Endothelial cell of umbilical vein (primary cell): Measurements from ENCODE around the gene KRTAP10-8. TPM values are rescaled to one million over a fixed set of nuclear protein-coding genes. Genes with fewer than 3 reads are reported as not detected.

Source experiments
- BruUV-seq: library from RNA; stranded (reverse); fragments of 400-500 nt; replicated peaks from 2 replicates; lab custom pipeline; 2021; lab: Mats Ljungman, UMichigan
- CTCF ChIA-PET: fragments of 300-600, 350-600 bp; sonication (Branson Sonifier 250); formaldehyde crosslinking; loops from one replicate; lab custom pipeline; 2021; ENCODE audit warnings: antibody characterized with exemption, inconsistent platforms; lab: Charles Lee
- POLR2A ChIA-PET: fragments of 300-600, 350-600 bp; sonication (Branson Sonifier 250); formaldehyde crosslinking; loops from one replicate; lab custom pipeline; 2021; ENCODE audit warnings: antibody characterized with exemption, inconsistent platforms; lab: Charles Lee
- DNase-seq: peaks from one replicate; pipeline ENCODE4 v3.0.0-alpha.2; 2011; ENCODE audit warnings: low read depth, low spot score
- FAIRE-seq: peaks from 2 replicates; lab custom pipeline; 2011; peaks lifted over from hg19 to GRCh38; lab: Jason Lieb, UNC
- H2AFZ ChIP-seq: 2 replicates; pipeline ENCODE4 v1.6.0; 2012; ENCODE audit warnings: low read depth, low read length, control low read depth, inconsistent platforms
- H3K27ac ChIP-seq: 2 replicates; pipeline ENCODE4 v1.5.1; 2011; ENCODE audit warnings: low read depth, mild to moderate bottlenecking, control low read depth, low read length, moderate library complexity; ENCODE audit not compliant: insufficient read depth
- H3K27me3 ChIP-seq, 2 experiments: 2 replicates each; pipeline versions ENCODE4 v1.6.0 to v1.6.1; 2011; ENCODE audit warnings: low read length in 2 of 2, mixed read lengths in 1 of 2; ENCODE audit not compliant: control insufficient read depth in 2 of 2, insufficient read depth in 2 of 2
- H3K36me3 ChIP-seq, 2 experiments: 2 replicates in 1 of 2; 3 replicates in 1 of 2; pipeline ENCODE4 v1.5.1; 2011; ENCODE audit warnings: low read length in 2 of 2, mild to moderate bottlenecking in 1 of 2, moderate library complexity in 1 of 2; ENCODE audit not compliant: control insufficient read depth in 2 of 2, insufficient read depth in 2 of 2; ENCODE audit errors: extremely low read depth in 1 of 2
- H3K4me1 ChIP-seq: 3 replicates; pipeline ENCODE4 v1.5.1; 2011; ENCODE audit warnings: mild to moderate bottlenecking, low read length; ENCODE audit not compliant: control insufficient read depth, insufficient read depth; ENCODE audit errors: extremely low read depth
- H3K4me2 ChIP-seq: 2 replicates; pipeline ENCODE4 v1.6.1; 2011; ENCODE audit warnings: low read length, control low read depth, mixed read lengths; ENCODE audit not compliant: insufficient read depth
- H3K4me3 ChIP-seq, 3 experiments: fragments of 200-600 bp in 1 of 3; sonication (generic), shearing (Covaris generic) in 1 of 3; replicated peaks in 1 of 3; 2 replicates each; pipeline ENCODE4 v1.5.1; 2011 to 2016; ENCODE audit warnings: control low read depth in 3 of 3, low read length in 3 of 3, mild to moderate bottlenecking in 2 of 3, inconsistent platforms in 1 of 3, low read depth in 1 of 3, moderate library complexity in 1 of 3; ENCODE audit not compliant: insufficient read depth in 1 of 3
- H3K79me2 ChIP-seq: 2 replicates; pipeline ENCODE4 v1.6.0; 2012; ENCODE audit warnings: low read length, inconsistent platforms; ENCODE audit not compliant: control insufficient read depth, insufficient read depth
- H3K9ac ChIP-seq: replicated peaks from 2 replicates; pipeline ENCODE3; 2011; ENCODE audit warnings: low read length, control low read depth; ENCODE audit not compliant: insufficient read depth; ENCODE audit errors: extremely low read depth
- H3K9me1 ChIP-seq: replicated peaks from 3 replicates; pipeline ENCODE4 v1.6.0; 2011; ENCODE audit warnings: mild to moderate bottlenecking, low read length; ENCODE audit not compliant: control insufficient read depth, insufficient read depth; ENCODE audit errors: extremely low read depth
- H3K9me3 ChIP-seq: replicated peaks from 2 replicates; pipeline ENCODE4 v1.5.1; 2012; ENCODE audit warnings: low read length, inconsistent platforms; ENCODE audit not compliant: control insufficient read depth, insufficient read depth
- H4K20me1 ChIP-seq: replicated peaks from 2 replicates; pipeline ENCODE3; 2011; ENCODE audit warnings: mild to moderate bottlenecking, low read length; ENCODE audit not compliant: control insufficient read depth, insufficient read depth; ENCODE audit errors: extremely low read depth
- CTCF ChIP-seq, 2 donors: IDR thresholded peaks; 1 replicate in 1 of 2; 2 replicates in 1 of 2; pipeline ENCODE4 v1.5.1; 2011; ENCODE audit warnings: low read length in 2 of 2, mild to moderate bottlenecking in 2 of 2, moderate library complexity in 2 of 2, control low read depth in 1 of 2, inconsistent platforms in 1 of 2, low read depth in 1 of 2; ENCODE audit not compliant: insufficient read depth in 1 of 2; ENCODE audit errors: extremely low read depth in 1 of 2
- EZH2 ChIP-seq: IDR thresholded peaks from 2 replicates; pipeline ENCODE4 v1.6.1; 2012; ENCODE audit warnings: borderline replicate concordance, low read depth, mild to moderate bottlenecking, moderate library complexity, low read length, inconsistent platforms; ENCODE audit not compliant: severe bottlenecking
- FOS ChIP-seq: IDR thresholded peaks from 2 replicates; pipeline ENCODE4 v1.6.1; 2011; ENCODE audit warnings: mild to moderate bottlenecking, low read length, moderate library complexity, borderline replicate concordance; ENCODE audit not compliant: insufficient read depth
- GATA2 ChIP-seq: IDR thresholded peaks from 2 replicates; pipeline ENCODE4 v1.7.0; 2011; ENCODE audit warnings: low read depth, mild to moderate bottlenecking, moderate library complexity, mixed read lengths, low read length; ENCODE audit not compliant: insufficient read length, insufficient read depth
- JUN ChIP-seq: IDR thresholded peaks from 2 replicates; pipeline ENCODE4 v1.6.1; 2011; ENCODE audit warnings: borderline replicate concordance, low read depth; ENCODE audit not compliant: insufficient read length, insufficient read depth
- MAX ChIP-seq: IDR thresholded peaks from 2 replicates; pipeline ENCODE4 v1.6.1; 2011; ENCODE audit not compliant: insufficient read depth, insufficient read length
- MYC ChIP-seq: IDR thresholded peaks from one replicate; pipeline ENCODE4 v1.6.1; 2011; ENCODE audit warnings: mild to moderate bottlenecking, low read depth, low read length
- POLR2A ChIP-seq: IDR thresholded peaks from 2 replicates; pipeline ENCODE4 v1.6.1; 2012; ENCODE audit warnings: low read depth, mild to moderate bottlenecking, control low read depth, low read length
- POLR2AphosphoS5 ChIP-seq: IDR thresholded peaks from 2 replicates; pipeline ENCODE4 v1.6.1; 2012; ENCODE audit warnings: low read depth, mild to moderate bottlenecking, control low read depth, low read length, moderate library complexity; ENCODE audit not compliant: insufficient read depth
- dilution Hi-C: fragments of 300-500 bp; cut with MboI; formaldehyde crosslinking; loops from one replicate; pipeline ENCODE4 v1.15.0; 2019; ENCODE audit warnings: low sequenced_read_pairs; ENCODE audit not compliant: extremely low pct_ligation_motif_present
- intact Hi-C: fragments of 100-400 bp; cut with micrococcal nuclease; formaldehyde crosslinking; loops from one replicate; pipeline ENCODE4 v1.10.0; 2022
- polyA plus RNA-seq, 4 experiments: library from polyadenylated mRNA; depleted of rRNA in 3 of 4; stranded (reverse) in 3 of 4; unstranded in 1 of 4; fragments of >200 nt; gene quantifications; 2 replicates each; pipeline versions ENCODE4 v1.2.1 to v1.2.3, GENCODE V29; 2011 to 2012; ENCODE audit warnings: missing spikeins in 1 of 4
- total RNA-seq: library from RNA; stranded (reverse); gene quantifications from 2 replicates; pipeline ENCODE4 v1.2.3, GENCODE V29; 2021

The KRTAP10-8 gene
- total and polyA plus RNA-seq, 2 donors (not counting 3 experiments of a cell fraction or from before 2014, with no cell fraction given) = not detected

GRCh38 chr21:44630440-44630839, 18.6 kb downstream of the KRTAP10-8 start:
- no peak for FAIRE-seq
- Histone ChIP-seq H2AFZ (no peak overlapping the region), H3K4me3 (no peak overlapping the region), H3K9me3 (no peaks in the 10 kb centered on the region), H3K4me1 (no peaks in the 10 kb centered on the region), H3K4me2 (no peak overlapping the region), H3K79me2 (no peaks in the 10 kb centered on the region), H3K9ac (no peak overlapping the region), H3K27me3 (no peaks in the 10 kb centered on the region), H3K36me3 (no peaks in the 10 kb centered on the region), H4K20me1 (no peaks in the 10 kb centered on the region), H3K27ac (no peak overlapping the region), H3K9me1 (no peaks in the 10 kb centered on the region)
- intact Hi-C loops (no loop called here), dilution Hi-C loops (no loop called here)
- ChIA-PET CTCF (no interaction called here), POLR2A (no interaction called here)
- TF ChIP-seq EZH2 (no peak), CTCF (IDR thresholded peaks at IDR 0.05; ENCODE audit: extremely low read depth in 1 of 2, insufficient read depth in 1 of 2, low read depth in 1 of 2, low read length in 2 of 2) (no peak), FOS (no peak), MAX (no peak)
- BruUV-seq = no TSS peak
- DNase-seq = no peak

GRCh38 chr21:44632067-44632466, 20.2 kb downstream of the KRTAP10-8 start:
- DNase-seq (no peak), FAIRE-seq (no peak)
- ChIA-PET POLR2A (no interaction called here), CTCF (no interaction called here)
- no peak overlapping the region for H3K27ac ChIP-seq
- no peak overlapping the region for H3K9ac ChIP-seq
- H3K9me1 ChIP-seq = no peaks in the 10 kb centered on the region
- H4K20me1 ChIP-seq = no peaks in the 10 kb centered on the region
- no peaks in the 10 kb centered on the region for H3K79me2 ChIP-seq
- intact Hi-C loops = no loop called here
- no peak overlapping the region for H3K4me2 ChIP-seq
- dilution Hi-C loops = no loop called here
- no peaks in the 10 kb centered on the region for H3K4me1 ChIP-seq
- H3K36me3 ChIP-seq = no peaks in the 10 kb centered on the region
- no peak overlapping the region for H3K4me3 ChIP-seq
- no peak overlapping the region for H2AFZ ChIP-seq
- TF ChIP-seq CTCF (IDR thresholded peaks at IDR 0.05; ENCODE audit: extremely low read depth in 1 of 2, insufficient read depth in 1 of 2, low read depth in 1 of 2, low read length in 2 of 2) (no peak), GATA2 (no peak), POLR2AphosphoS5 (no peak), JUN (no peak), EZH2 (no peak), MAX (no peak), FOS (no peak), MYC (no peak), POLR2A (no peak)
- no TSS peak for BruUV-seq
- no peaks in the 10 kb centered on the region for H3K9me3 ChIP-seq
- no peaks in the 10 kb centered on the region for H3K27me3 ChIP-seq
